Activated T-helper 1 cell treated with anti-CD3 and anti-CD28 coated beads, Interleukin-12 subunit alpha, Interleukin-12 subunit beta, Interleukin-2, Interleukin-4 antibody, amounts not matched to agents 30 ng/mL and 10 ng/mL and 1 ng/mL, durations not matched to agents 14 hours and 24 hours and 36 hours (primary cell): ENCODE results near the gene TSN. TPM values are rescaled to one million over a fixed set of nuclear protein-coding genes. Genes with fewer than 3 reads are reported as not detected.
A peak's percentile ranks its signal among the peaks of the same experiment; 100 is the strongest.
"Not testable (repeated sequence)": the region's sequence is repeated elsewhere in the genome, so short reads cannot be mapped to it uniquely, and the experiment has no call there.

Experiments used
- DNase-seq: peaks from one replicate; pipeline ENCODE4 v3.0.0; 2021; ENCODE audit warnings: low spot score
- H3K27ac Mint-ChIP-seq: one replicate; pipeline ENCODE4 v1.8.0; 2021; ENCODE audit warnings: mild to moderate bottlenecking, mixed read lengths
- H3K27me3 Mint-ChIP-seq: one replicate; pipeline ENCODE4 v1.8.0; 2022; ENCODE audit warnings: mild to moderate bottlenecking, moderate library complexity, mixed read lengths; ENCODE audit not compliant: insufficient read depth
- H3K36me3 Mint-ChIP-seq: one replicate; pipeline ENCODE4 v1.8.0; 2021; ENCODE audit warnings: low read depth, mixed read lengths
- H3K4me1 Mint-ChIP-seq: one replicate; pipeline ENCODE4 v1.8.0; 2021; ENCODE audit warnings: low read depth, mixed read lengths
- H3K4me3 Mint-ChIP-seq: one replicate; pipeline ENCODE4 v1.8.0; 2021; ENCODE audit warnings: mild to moderate bottlenecking, moderate library complexity, mixed read lengths
- H3K9me3 Mint-ChIP-seq: one replicate; pipeline ENCODE4 v1.8.0; 2021; ENCODE audit warnings: mixed read lengths
- intact Hi-C: fragments of 100-400 bp; cut with micrococcal nuclease; formaldehyde crosslinking; loops from one replicate; pipeline ENCODE4 v1.15.1; 2024
- total RNA-seq: library from RNA; stranded (reverse); gene quantifications from 2 replicates; pipeline ENCODE4 v1.2.3, GENCODE V29; 2022

Gene TSN
- total RNA-seq: 72.3 and 80.1 TPM in 2 replicates

DNA sequence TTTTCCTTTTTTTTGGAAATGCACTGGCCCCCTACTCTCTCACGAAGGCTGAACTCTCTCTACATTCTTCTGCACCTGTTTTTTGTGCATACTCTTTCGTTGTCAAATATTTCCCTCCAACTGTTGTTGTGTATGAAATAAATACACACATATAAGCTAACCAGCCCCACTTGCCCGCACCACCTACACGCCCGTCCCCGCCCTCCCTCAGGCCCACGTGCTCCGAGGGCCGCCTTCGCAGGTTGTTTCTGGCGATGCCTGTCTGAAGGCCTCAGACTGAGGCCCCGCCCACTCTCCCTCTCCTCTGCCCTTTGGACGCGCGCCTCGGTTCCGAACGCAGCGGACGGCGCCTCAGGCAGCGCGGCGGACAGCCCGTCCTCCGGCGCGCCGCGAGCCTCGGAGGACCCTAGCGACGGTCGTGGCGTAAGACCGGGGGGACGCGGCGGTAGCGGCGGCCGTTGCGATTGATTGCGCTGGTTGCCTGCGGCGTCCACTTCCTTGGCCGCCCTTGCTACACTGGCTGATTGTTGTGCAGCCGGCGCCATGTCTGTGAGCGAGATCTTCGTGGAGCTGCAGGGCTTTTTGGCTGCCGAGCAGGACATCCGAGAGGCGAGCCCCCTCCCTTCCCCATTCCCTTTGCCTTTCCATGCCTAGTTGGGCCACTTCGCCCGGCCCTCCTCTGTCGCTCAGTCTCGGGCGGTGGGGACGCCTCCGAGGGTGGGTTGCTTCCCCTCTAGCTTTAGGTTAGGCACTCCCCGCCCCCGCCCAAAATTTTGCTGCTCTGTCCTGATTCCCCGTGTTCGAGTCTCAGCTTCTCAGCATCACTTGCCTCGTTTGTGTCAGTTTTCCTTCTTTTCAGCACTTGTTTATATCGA lies at the start of gene TSN:
Gene TSN, plus strand, starts transcription at position 415 of the 875 bp plus-strand sequence. Its CDS starts 129 bp downstream, at position 544.
- intact Hi-C loops: loop anchor here (1.0 kb wide), 4 partner anchors 19 to 225 kb away; partner anchors contain the start of genes CLASP1, NIFK and RNU4ATAC
- H3K9me3 Mint-ChIP-seq: no peaks in the 10 kb centered on the region
- H3K4me3 Mint-ChIP-seq: peak within 1 kb of the TSS; percentile 94
- peaks cover 10% of the 10 kb centered on the region for H3K36me3 Mint-ChIP-seq
- peaks cover 26% of the 10 kb centered on the region for H3K4me1 Mint-ChIP-seq
- DNase-seq: peak; percentile 97
- H3K27ac Mint-ChIP-seq: peak within 1 kb of the TSS; percentile 92
- H3K27me3 Mint-ChIP-seq: no peaks in the 10 kb centered on the region

DNA sequence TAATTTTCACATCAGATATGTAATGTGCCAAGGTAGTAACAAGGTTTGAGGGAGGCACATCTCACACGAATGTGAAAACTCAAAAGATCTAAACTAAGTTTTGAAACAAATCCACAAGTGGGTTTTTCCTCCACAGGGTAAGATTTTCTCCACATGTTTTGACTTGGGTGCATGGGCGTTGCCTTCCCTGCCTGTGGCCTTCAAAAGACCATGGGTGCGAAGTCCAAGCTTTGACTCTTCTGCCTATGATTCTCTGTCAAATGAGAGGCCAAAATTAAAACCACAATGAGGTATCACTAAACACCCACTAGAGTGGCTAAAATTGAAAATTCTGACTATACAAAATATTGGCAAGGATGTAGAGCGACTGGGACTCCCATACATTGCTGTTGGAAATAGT lies 49.5 kb upstream of the TSN start:
- intact Hi-C loops: no loop called here
- Mint-ChIP-seq H3K4me1 (peaks cover 16% of the 10 kb centered on the region), H3K27me3 (peaks cover 5% of the 10 kb centered on the region), H3K36me3 (no peaks in the 10 kb centered on the region), H3K27ac (no peak overlapping the region), H3K4me3 (no peak overlapping the region), H3K9me3 (no peaks in the 10 kb centered on the region)
- no peak for DNase-seq

DNA sequence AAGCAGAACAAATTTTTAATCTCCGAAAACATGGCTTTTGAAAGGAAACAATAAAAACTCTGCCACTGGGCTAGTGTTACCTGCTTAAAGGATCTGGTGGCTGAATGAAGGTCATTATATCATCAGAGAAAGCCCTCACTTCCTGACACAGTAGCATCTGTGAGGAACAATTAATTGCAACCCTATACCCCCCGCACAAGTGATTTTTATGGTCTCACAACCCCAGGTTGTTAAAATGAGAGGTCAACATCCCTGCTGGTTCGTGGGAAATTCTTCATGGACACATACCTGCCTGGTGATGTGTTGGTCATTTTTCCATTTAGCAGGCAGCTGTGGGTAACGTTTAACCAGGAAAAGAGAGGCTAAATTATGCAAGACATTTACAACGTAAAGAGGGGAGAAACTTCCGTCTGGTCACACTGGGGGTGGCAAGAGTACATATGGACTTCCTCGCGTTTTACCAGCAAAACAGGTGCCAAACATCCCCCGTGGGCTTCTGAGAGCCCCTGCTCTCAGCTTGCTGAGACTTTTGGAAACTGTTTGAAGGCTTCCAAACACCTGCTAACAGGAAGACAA lies 48.0 kb upstream of the TSN start:
- no peak overlapping the region for H3K27ac Mint-ChIP-seq
- intact Hi-C loops: no loop called here
- H3K4me1 Mint-ChIP-seq: peaks cover 3% of the 10 kb centered on the region
- H3K27me3 Mint-ChIP-seq: peaks cover 3% of the 10 kb centered on the region
- no peaks in the 10 kb centered on the region for H3K9me3 Mint-ChIP-seq
- H3K4me3 Mint-ChIP-seq: no peak overlapping the region
- no peak for DNase-seq
- no peaks in the 10 kb centered on the region for H3K36me3 Mint-ChIP-seq

DNA sequence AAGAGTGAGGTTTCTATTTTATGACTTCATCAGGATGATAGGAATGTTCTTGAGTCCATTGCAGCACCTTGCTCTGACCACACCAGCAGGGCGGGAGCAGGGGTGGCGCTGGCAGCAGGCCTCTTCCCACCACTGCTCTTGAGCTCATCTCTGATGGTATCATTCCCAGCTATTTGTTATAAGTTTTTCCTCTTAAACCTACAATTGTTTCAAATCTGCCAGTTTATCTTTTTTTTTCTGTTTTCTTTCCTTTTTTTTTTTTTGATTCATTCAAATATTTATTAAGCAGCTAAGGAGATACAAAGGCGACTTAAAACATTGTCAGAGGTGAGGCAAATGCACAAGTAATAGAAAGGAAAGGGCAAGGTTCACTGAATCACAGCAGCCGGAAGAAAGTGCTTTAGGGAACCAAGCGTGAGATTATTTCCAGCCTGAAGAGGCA lies 47.5 kb upstream of the TSN start:
- no peaks in the 10 kb centered on the region for H3K9me3 Mint-ChIP-seq
- peaks cover 3% of the 10 kb centered on the region for H3K27me3 Mint-ChIP-seq
- no peak overlapping the region for H3K4me3 Mint-ChIP-seq
- DNase-seq: no peak
- intact Hi-C loops: no loop called here
- no peak overlapping the region for H3K27ac Mint-ChIP-seq
- H3K4me1 Mint-ChIP-seq: no peaks in the 10 kb centered on the region
- H3K36me3 Mint-ChIP-seq: no peaks in the 10 kb centered on the region

DNA sequence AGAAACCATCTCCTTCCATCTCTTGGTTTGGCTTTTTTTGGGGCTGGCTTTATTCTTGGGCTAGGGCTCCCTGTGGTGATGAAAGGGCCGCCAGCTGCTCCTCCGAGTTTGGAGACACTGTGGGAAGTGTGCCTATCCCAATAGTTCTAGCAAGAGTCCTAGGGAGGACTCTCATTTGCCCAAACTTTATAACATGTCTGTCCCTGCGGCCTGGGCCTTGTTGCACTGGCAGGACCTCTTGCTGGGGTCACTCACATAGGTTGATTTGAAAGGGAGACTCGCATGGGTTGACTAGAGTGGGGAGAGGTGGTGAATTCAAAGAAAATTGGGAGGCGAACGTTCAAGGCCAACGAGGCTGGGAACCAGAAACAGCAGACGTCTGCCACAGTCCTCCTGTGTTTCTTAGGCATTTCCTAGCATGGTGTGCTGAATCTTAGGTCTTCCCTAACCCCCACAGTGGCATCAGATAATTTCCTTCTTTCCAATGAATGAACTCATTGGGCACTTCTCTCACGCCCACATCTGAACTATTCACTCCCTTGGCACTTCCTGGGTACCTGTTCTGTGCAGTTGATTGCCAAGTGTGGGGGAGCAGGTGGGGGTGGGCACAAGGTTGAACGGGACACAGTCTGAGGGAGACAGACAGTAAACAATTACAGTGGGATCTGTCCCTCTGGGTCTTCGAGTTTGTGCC lies 45.5 kb upstream of the TSN start:
- peaks cover 3% of the 10 kb centered on the region for H3K27me3 Mint-ChIP-seq
- H3K27ac Mint-ChIP-seq: no peak overlapping the region
- DNase-seq: no peak
- no peak overlapping the region for H3K4me3 Mint-ChIP-seq
- H3K4me1 Mint-ChIP-seq: no peaks in the 10 kb centered on the region
- no peaks in the 10 kb centered on the region for H3K9me3 Mint-ChIP-seq
- H3K36me3 Mint-ChIP-seq: no peaks in the 10 kb centered on the region
- intact Hi-C loops: no loop called here

DNA sequence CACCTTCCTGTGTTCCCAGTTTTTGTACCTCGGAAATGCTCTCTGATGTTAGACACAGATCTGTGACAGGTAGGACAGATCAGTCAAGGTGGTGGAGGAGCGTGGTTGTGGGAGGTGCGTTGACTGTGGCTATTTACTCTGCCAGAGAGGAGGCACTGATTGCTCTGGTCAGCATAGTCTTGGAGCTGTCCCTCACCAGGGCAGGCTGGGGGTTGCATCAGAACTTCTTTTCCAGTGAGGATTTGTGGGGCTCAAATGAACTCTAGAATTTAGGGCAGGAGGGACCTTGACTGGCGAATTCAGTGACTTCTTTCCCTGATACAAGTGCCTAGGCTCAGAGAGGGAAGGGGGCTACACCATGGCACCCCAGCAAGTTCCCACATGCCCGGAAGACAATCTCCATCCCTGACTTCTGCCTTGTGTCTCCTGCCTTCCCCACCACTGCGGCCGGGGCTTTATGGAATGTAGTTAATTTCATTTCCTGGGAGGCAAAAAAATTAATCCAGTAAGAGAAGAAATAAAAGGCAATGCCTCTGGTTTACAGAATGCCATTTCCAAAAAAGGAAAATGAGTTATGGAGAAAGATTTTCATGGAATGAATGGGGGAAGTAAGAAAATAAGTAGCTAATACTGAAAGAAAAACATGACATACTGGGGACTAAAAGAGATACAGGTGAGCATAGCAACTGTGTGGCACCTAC lies 44.8 kb upstream of the TSN start:
- Mint-ChIP-seq H3K4me1 (no peaks in the 10 kb centered on the region), H3K4me3 (no peak overlapping the region), H3K36me3 (no peaks in the 10 kb centered on the region), H3K27ac (no peak overlapping the region), H3K27me3 (peaks cover 3% of the 10 kb centered on the region), H3K9me3 (no peaks in the 10 kb centered on the region)
- no peak for DNase-seq
- intact Hi-C loops: no loop called here

DNA sequence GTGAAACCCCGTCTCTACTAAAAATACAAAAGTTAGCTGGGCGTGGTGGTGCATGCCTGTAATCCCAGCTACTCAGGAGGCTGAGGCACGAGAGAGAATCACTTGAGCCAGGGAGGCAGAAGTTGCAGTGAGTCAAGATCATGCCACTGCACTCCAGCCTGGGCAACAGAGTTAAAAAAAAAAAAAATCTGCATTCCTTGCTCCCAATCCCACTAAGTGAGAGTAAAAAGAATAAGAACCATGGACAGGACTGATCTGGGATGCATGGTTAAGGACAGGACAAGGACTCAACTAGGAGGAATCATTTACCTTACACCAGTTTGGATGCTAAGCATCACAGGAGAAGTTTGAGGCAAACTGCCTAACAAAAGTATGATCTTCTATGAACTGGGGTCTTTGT lies 44.0 kb upstream of the TSN start:
- H3K4me3 Mint-ChIP-seq, H3K9me3 Mint-ChIP-seq, intact Hi-C loops, H3K4me1 Mint-ChIP-seq, H3K27ac Mint-ChIP-seq, H3K36me3 Mint-ChIP-seq, H3K27me3 Mint-ChIP-seq, DNase-seq: not testable (repeated sequence)

DNA sequence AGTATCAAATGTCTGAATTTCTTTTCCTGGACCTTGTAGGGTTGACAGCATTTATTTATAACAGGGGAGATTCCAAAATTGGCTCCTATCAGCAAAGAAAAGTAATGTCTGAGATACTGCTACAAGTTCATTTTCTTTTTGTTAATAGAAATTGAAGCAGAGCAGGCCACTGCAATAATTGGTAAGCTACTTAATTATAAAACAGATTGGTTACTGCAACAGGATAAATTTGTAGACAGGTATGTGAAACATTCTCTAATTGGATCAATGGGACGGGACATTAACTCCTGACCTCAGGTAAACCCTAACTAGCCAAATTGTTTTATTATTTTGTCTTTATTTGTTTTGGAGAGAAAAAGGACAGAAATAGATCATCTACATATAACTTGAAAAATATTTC lies 39.3 kb upstream of the TSN start:
- H3K4me1 Mint-ChIP-seq: no peaks in the 10 kb centered on the region
- no peaks in the 10 kb centered on the region for H3K27me3 Mint-ChIP-seq
- DNase-seq: no peak
- no peaks in the 10 kb centered on the region for H3K36me3 Mint-ChIP-seq
- no peak overlapping the region for H3K4me3 Mint-ChIP-seq
- H3K27ac Mint-ChIP-seq: no peak overlapping the region
- intact Hi-C loops: no loop called here
- no peaks in the 10 kb centered on the region for H3K9me3 Mint-ChIP-seq

DNA sequence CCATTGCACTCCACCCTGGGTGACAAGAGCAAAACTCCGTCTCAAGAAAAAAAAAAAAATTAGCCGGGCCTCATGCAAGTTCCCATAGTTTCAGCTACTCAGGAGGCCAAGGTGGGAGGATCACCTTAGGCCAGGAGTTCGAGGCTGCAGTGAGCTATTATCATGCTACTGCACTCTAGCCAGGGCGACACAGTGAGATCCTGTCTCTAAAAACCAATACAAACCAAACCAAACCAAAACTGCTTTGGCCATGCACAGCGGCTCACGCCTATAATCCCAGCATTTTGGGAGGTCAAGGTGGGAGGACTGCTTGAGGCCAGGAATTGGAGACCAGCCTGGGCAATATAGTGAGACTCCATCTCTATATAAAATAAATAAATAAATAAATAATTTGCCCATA lies 37.9 kb upstream of the TSN start:
- Mint-ChIP-seq H3K27ac (no peak overlapping the region), H3K9me3 (no peaks in the 10 kb centered on the region), H3K36me3 (no peaks in the 10 kb centered on the region), H3K27me3 (no peaks in the 10 kb centered on the region), H3K4me3 (no peak overlapping the region), H3K4me1 (peaks cover 8% of the 10 kb centered on the region)
- DNase-seq: no peak
- intact Hi-C loops: no loop called here

GRCh38 chr2:121721926-121722325 lies 33.5 kb upstream of the TSN start:
- Mint-ChIP-seq H3K9me3 (no peaks in the 10 kb centered on the region), H3K4me1 (peaks cover 15% of the 10 kb centered on the region), H3K4me3 (no peak overlapping the region), H3K27me3 (no peaks in the 10 kb centered on the region), H3K27ac (peak overlapping the region; percentile 84), H3K36me3 (peaks cover 2% of the 10 kb centered on the region)
- no peak for DNase-seq
- intact Hi-C loops: loop anchor here (1.0 to 2.0 kb wide), 6 partner anchors 15 to 320 kb away; partner anchors contain the start of genes NIFK and RNU4ATAC

GRCh38 chr2:121722479-121722878 lies 33.0 kb upstream of the TSN start:
- no peaks in the 10 kb centered on the region for H3K9me3 Mint-ChIP-seq
- DNase-seq: no peak
- H3K27ac Mint-ChIP-seq: peak overlapping the region; percentile 84
- intact Hi-C loops: loop anchor here (1.0 to 2.0 kb wide), 6 partner anchors 14 to 320 kb away; partner anchors contain the start of genes NIFK and RNU4ATAC
- H3K27me3 Mint-ChIP-seq: no peaks in the 10 kb centered on the region
- peaks cover 7% of the 10 kb centered on the region for H3K36me3 Mint-ChIP-seq
- peaks cover 15% of the 10 kb centered on the region for H3K4me1 Mint-ChIP-seq
- H3K4me3 Mint-ChIP-seq: no peak overlapping the region

DNA sequence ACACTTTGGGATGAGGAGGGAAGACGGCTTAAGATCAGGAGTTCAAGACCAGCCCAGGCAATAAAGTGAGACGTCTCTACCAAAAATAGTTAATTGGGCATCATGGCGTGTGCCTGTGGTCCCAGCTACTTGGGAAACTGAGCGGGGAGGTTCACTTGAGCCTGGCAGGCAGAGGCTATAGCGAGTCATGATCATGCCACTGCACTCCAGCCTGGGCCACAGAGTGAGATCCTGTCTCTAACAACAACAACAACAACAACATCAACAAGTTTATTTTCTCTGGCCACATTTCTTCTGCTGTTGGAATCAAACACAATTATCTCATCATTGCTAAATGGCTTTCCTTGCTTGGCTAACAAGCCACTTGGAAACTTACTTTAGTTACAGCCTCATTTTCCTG lies 32.1 kb upstream of the TSN start:
- DNase-seq: no peak
- Mint-ChIP-seq H3K36me3 (peaks cover 13% of the 10 kb centered on the region), H3K4me1 (peaks cover 15% of the 10 kb centered on the region), H3K27me3 (no peaks in the 10 kb centered on the region), H3K27ac (no peak overlapping the region), H3K4me3 (no peak overlapping the region), H3K9me3 (no peaks in the 10 kb centered on the region)
- intact Hi-C loops: loop anchor here (2.0 kb wide), 2 partner anchors 13 to 25 kb away; partner anchors contain the start of gene NIFK
